Activated naive CD4-positive, alpha-beta T cell treated with anti-CD3 and anti-CD28 coated beads, Interleukin-2, amount 50 U/mL, for 16 hours (primary cell): Measurements from ENCODE around the gene SEPTIN6.

Source experiments
- DNase-seq: peaks from one replicate; pipeline ENCODE4 v3.0.0-alpha.2; 2020

Gene SEPTIN6

DNA sequence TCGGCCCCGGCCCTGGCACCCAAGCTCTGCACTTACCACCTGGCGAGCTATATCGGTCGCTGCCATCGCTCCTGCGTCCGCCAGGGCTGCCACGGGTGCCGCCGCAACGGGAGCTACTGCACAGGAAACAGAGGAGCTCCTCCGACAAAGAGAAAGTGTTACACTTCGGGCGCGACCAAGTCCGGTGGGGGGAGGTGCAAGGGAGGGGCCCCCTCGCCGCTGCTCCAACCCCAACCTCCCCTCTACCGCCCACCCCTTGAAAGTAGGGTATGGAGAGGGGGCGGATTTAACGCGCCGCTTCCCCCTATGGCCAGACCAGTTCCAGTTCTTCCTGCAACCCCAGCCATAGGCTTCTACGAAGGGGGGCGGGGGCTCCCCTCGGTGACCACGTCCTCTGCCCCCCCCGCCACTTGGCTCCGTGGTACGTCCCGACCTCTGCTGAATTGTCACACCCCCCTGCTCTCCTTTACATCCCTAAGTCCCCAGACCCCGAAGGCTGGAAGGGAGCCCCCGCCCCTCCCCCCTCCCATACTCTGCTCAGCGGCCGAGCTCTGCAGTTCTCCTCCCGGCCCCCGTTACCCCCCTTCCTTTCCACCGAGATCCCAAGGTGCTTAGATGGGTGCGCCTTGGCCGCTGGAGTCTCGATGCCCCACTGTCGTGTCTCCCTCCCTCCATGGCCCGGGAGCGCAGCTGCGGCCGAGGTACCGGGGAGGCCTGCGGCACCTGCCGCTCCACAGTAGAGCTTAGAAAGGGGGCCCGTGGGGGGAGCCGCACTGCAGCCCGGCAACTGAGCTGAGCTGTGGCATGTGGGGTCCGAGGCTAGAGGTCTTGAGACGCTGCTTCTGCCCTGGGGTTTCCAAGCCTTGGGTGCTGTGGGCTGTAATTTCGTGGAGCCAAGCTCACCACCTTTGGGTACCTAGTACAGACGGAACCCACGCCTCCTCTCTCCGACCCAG is at the start of gene SEPTIN6:
Gene SEPTIN6 (minus strand): TSS at position 129 of the 956 bp plus-strand sequence. CDS start 63 bp downstream, at position 66.
- peak; percentile 83 for DNase-seq

DNA sequence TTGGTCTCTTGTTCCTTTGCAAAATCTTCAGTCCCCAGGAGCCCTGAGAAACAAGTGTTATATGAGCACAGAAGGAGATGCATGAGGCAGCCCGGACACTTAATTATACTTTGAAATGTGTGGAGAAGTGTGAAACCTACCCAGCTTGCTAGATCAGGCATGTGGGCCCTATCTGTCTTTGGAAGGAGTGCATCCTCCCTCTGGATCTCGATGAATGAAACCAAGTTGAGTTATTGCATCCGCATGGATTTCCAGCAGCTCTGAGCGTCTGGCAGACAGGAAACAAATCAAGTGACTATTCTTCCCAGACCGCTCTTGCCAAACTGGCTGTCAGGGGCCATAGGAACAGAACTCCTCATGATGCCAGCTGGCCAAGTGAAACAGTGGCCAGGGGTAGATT is 45.8 kb upstream of the SEPTIN6 start:
- no peak for DNase-seq

DNA sequence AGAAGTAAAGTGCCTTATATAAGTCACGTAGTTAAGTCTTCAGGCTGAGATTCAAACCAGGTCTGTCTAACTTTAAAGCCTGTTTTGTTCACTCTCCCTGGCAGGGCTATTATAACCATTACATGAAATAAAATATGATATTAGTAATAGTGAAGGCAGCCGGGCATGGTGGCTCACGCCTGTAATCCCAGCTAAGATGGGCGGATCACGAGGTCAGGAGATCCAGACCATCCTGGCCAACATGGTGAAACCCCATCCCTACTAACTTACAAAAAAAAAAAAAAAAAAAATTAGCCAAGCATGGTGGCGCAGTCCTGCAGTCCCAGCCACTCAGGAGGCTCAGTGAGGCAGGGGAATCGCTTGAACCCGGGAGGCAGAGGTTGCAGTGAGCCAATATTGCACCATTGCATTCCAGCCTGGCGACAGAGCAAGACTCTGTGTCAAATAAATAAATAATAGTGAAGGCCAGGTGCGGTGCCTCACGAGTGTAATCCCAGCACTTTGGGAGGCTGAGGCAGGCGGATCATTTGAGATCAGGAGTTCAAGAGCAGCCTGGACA is 43.3 kb upstream of the SEPTIN6 start:
- DNase-seq: no peak

DNA sequence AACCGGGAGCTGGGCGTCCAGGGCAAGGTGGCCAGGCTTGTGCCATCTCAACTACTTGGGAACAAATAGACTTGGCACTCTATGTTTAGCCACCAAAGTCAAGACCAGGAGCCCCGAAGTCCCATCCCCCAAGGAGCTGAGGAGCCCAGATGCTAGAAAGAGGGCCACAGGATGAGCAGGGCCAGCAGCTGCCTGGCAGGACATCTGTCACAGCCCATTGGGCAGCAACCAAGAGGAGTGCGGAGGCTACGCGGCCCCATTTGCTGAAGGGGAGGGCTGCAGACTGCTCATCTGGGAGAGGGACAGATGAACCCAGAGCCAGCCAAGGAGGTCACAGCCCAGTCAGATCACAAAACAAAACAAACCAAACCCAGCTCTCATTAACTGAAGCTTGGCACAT is 42.5 kb upstream of the SEPTIN6 start:
- DNase-seq: no peak

DNA sequence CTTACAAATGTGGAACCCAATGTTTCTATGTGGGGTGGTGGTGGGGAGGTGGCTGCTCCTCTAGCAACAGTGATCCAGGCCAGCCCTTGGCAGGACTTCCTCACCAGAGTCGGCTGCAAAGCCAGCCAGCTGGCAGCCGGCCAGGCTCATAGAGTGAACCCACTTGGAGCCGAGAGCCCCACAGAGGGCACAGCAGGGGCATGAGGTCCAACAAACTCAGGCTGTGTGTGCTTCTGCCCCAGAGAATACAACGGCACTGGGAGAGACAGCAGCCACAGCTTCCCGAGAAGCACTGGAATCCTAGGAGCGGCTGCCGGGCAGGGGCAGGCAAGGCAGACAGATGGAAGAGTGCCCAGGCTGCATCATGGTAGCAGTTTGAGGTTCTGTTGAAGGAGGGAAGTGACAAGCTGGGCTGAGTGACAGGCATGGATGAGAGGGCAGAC is 42.0 kb upstream of the SEPTIN6 start:
- no peak for DNase-seq

DNA sequence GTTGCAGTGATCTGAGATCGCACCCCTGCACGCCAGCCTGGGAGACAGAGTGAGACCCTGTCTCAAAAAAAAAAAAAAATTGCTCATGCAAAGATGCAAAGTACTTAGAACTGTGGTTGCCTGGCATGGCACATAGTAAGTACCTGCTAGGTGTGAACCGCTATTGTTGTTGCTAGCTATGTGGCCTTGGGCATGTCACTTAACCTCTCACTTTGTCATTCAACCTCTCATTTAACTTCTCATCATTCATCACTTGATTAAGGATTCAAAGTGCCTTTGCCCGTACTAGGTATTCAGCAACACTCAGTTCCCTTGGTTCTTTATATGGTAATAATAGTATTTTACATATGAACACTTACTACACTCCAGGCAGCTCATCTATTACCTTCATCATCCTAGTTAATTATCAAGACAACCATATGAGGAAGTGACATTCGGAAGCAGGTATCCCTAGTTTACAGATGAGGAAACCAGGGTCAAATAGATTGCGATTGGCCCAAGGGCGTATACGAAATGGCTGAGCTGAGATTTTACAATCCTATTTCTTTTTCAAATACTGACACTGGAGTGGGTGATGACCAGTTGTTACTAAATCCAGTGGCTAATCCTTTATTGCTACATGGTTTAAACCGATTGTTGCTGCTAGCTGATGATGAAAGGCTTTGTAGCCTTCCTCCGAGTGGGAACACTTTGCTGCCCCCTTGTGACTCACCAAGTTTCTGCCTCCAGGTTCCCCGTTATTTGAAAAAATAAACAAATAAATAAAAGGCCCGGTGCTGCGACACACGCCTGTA is 36.6 kb upstream of the SEPTIN6 start:
- DNase-seq: peak; percentile 61

DNA sequence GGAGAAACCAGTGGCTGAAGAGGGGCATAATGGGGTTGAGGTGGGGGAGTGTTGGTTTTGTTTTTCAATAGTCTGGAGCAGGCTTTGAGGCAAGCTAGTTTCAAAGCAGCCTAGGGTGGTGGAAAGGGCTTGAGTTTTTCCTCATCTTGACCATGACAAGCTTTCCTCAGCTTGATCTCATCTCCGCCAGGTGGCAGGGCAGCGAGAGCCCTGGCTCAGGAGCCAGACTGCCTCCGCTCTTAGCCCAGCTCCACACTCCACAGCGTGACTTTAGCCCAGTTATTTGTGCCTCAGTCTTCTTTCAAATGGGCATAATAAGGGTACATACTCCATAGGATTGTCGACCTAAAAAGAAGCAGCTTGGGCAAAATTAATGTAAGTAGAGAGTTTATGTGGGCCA is 35.5 kb upstream of the SEPTIN6 start:
- no peak for DNase-seq

DNA sequence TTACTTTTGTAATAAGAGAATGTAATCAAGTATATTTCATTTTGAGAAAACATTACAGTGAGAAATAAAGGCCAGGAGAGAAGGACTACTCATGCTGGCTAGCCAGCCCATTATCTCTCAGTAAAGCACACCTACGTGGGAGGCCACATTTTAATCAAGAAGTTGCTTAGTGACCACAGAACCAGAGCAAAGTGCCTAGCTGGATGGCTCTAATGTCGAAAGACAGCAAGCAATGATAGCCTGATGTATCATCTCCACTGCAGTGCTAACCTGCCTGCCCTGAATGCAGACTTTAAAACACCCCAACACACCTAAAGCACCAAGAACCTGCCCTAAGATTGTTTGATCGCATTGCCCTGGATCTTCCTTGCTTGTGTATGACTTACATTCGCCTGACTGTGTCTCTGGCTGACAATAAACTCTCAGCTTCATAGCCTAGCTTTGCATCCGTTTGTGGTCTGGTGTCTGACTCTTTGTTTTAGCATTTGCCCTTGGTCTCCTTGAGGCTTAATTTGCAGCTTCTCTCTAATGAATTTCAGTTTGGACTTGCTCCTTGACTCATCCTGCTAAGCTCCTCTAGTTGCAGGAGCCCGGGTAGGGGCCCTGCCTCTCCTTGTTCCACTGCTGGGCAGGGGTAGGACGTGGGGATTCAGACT is 34.1 kb upstream of the SEPTIN6 start:
- DNase-seq: no peak

DNA sequence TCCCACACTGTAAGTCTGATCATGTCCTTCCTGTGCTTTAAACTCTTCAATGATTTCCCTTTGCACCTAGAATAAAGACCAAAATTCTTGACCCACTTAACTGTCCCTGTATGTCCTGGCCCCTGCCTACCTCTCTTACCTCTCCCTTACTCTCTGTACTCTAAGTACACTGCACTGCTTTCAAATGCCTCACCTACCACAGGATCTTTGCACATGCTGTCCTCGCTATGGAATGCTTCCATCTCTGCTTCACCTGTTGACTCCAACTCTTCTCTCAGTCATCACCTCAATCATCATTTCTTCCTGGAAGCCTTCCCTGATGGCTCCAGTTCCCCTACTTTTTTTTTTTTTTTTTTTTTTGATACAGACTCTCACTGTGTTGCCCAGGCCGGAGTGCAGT is 29.0 kb upstream of the SEPTIN6 start:
- no peak for DNase-seq

DNA sequence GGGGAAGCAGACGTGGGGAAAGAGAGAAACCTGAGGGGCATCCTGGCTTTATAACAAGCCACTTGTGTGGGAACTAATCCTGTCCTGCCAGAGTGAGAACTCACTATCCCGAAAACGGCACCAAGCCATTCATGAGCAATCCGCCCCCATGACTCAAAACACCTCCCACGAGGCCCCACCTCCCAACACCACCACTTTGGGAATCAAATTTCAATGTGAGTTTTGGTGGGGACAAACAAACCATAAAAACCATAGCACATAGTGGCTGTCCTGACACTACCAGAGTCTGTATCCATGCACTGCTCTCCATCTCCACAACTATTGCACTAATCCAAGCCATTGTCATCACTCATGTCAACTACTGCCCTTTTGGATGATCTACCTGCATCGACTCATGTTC is 28.5 kb upstream of the SEPTIN6 start:
- no peak for DNase-seq

DNA sequence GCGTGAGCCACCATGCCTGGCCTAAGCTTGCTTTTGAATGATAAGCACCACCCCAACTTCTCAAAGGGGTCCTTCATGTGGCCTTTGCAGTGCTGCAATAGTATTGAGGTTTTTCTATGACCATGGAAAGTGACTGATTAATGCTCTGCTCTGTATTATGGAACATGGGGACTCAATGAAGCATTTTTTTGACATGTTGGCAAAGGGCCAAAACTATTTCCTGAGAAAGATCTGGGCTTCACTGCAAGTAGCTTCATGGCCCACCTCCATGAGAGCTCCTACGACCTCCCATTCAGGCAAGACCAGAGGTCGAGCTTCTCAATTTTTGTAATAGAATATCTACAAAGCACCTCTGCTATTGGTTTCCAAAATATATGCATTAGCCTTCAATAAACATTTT is 16.7 kb upstream of the SEPTIN6 start:
- DNase-seq: no peak

DNA sequence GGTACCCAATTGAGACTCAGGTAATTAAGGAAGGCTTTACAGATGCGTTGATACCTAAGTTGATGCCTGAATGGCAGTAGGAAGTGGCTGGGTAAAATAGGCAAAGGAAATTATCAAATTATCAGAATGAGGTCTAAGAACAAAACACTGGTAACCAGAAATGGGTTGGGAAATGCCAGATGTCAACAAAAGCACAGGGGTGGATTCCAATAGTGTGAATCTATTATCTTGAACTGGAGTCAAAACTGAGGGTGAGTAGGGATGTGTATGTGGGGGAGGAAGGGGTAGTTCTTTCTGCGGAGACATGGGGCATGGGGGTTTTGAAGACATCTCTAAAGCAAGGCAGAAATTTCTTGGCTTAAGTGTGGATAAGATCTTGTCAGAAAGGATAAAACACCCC is 16.0 kb upstream of the SEPTIN6 start:
- no peak for DNase-seq

DNA sequence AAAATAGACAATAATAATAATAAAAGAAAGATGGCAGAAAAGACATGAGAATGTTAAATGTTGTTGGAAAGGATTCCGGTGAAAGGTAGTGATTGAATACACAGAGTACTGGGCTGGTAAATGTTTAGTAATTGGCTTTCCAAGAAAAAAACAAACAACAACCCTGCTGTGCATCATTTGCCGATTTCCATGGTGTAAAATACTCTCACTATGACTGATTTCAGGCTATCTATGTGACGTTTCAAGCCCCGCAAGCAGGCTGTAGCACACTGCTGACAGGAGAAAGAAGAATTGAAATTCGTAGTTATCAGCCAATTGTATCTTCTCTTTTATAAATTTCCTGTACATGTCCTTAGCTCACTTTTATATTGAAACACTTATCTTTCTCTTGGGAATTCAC is 13.6 kb upstream of the SEPTIN6 start:
- no peak for DNase-seq

DNA sequence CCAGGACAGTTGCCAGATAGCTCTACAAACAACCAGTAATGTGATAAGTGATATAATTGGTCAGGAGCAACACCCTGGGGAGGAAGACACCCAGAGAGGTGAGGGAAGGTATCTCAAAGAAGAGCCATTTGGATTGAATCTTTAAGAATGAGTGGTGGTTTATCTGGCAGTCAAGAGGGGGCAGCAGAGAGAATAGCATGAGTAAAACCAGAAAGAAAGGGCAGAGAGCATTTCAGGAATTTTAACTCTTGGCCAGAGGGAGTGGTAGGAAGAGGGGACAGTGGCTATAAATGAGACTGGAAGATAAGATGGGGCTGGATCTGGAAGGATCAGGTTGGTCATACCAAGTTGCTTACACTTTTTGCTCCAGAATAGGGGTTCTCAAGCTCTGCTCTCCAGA is 5.9 kb upstream of the SEPTIN6 start:
- no peak for DNase-seq

DNA sequence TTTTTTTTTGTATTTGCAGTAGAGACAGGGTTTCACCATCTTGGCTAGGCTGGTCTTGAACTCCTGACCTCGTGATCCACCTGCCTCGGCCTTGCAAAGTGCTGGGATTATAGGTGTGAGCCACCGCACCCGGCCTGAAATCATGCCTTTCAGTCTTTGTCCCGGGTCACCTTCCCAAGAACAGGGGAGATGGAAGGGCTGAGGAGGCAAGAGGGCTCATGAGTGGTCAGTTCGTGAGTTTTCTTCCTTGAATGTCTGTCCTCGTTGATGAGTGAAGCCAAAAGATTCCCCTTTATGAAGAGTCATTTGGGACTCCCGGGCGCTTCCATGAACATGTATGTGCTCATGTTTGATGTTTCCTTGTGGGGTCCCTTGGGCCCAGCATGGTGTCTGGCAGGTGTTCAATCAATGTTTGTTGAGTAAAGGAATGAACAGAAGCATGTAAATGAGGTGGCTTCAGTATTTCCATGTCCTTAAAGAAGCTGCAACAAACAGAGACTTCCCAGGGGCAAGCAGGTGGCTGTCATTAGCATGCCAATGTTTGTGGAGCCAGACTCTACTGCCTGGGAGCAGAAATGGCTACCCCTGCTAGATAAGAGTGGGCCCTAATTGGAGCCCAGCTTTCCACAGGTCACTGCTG is 3.4 kb upstream of the SEPTIN6 start:
- DNase-seq: no peak

DNA sequence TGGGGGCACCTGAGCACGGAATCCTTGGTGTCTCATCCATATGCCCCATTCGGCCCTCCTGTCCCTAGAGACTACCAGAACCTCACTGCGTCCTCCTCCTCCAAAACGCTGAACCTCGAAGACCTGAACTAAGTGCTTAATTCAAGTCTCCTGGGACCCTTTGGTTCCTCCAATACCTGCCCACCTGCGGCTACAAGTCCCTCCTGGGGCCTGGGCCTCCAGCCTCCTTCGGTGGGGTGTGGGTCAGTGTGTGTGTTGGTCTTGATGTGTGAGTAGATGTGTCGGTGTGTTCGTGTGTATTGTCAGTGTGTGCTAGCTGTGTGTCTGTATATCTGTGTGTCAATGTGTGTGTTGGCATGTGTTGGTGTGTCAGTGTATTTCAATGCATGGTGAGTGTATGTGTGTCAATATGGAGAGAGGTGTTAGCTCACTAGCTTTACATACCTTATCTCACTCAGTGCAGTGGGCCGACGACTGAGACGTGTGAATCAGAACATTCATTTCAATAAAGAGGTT is 2.6 kb upstream of the SEPTIN6 start:
- DNase-seq: no peak

DNA sequence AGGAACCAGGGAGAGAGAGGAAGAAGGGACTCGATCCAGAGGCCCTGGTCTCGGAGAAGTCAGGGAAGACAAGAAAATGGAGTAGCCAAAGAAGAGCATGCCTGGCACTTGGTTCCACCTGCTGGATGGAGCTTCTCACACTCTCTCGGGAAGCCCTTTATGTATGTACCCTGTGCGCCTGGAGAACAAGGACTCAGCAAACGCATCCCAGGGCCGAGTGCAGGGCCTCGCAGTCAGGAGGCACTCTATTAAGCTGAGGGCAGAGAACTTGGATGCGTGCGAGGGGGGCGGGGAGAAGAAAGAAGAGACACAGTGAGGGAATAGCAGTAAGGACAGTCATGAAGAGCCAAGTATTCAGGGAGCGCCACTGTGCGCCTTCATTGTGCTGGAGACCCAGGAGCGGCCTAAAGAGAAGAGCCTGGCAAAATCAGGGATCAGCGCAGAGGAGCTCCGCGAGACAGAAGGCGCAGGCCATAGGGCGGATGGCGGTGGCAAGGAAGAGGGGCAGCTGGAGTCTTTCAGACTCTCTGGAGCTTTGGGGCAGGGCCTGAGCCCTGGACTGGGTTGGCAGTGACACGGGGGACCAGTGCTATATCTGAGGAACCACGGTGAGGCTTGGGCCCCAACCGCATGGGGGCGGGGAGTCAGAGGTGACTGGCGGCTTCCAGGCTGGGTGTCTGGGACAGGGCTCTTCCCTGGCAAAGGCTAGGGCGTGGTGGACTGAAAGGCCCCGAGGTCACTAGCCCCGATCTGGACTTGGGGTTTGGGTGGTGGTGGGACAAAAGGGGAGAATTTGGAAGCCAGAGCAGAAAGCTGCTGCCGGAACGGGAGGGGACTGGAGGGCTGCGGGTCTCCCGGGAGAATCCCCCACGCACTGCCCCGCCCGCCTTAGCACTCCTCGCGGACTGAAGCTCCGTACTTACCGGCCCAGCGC is 1.9 kb upstream of the SEPTIN6 start:
- DNase-seq: no peak

DNA sequence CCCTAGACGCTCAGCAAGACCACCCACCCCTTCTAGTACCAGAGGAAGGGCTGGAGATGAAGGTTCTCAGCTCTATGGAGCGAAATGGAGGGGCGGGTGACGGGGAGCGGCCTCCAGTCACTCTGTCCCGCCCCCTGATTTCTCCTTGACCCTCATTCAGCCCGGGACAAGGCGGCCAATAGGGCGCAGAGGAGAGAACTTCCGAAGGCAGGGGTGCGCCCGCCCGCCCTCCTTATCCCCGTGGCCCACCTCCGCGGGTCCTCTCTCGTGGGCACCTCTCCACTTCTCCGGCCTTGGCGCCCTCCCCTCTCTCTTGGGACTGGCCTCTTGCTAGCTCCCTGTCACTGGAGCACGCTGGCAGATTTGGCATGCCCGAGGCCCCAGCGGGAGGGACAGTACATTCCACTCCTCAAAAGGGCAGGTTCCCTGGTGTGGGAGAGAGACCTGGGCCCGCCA is 1.1 kb upstream of the SEPTIN6 start:
- no peak for DNase-seq

DNA sequence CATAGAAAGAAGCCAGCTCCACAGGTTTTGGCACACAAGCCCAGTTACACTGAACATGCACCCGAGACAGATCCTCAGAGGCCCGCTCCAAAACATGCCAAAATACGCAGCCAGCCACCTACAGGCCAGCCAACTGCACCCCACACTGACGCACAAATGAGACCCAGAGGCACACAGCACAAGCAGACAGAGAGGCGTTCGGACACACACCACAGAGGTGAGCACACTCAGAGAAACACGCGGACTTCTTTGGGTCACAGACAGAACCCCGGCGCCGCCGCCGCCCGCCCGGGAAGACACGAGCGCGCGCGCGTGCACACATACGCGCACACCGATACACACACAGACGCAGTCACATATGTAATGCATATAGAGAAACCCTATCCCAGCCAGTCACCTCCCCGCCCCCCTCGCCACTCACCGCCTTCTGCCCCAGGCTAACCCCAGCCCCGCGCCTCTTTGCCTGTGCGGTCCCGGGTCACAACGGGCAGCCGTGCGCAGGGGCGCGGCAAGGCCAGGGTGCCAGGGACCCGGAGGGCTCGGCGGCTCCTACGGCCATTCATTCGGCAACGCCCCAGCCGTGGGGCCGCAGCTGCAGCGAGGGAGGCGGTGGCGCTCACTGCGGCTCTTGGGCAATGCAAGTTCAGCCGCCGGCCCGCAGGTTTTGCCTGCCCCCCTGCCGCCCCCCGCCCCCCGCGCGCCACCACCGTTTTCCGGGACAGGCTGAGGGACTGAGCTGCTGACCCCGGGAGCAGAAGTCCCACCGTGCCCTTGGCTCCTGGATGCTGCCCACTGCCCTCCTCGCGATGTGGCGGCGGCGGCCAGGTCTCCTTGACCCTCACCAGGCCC is 553 bp downstream of the SEPTIN6 start:
- peak; percentile 74 for DNase-seq
